ENCODE data around the gene PRELID1. TPM values are rescaled to one million over a fixed set of nuclear protein-coding genes. Genes with fewer than 3 reads are reported as not detected.

Gene PRELID1
- total and polyA plus RNA-seq, 2 donors (not counting 3 experiments of a cell fraction or from before 2014, with no cell fraction given) = 201 to 293 TPM

DNA sequence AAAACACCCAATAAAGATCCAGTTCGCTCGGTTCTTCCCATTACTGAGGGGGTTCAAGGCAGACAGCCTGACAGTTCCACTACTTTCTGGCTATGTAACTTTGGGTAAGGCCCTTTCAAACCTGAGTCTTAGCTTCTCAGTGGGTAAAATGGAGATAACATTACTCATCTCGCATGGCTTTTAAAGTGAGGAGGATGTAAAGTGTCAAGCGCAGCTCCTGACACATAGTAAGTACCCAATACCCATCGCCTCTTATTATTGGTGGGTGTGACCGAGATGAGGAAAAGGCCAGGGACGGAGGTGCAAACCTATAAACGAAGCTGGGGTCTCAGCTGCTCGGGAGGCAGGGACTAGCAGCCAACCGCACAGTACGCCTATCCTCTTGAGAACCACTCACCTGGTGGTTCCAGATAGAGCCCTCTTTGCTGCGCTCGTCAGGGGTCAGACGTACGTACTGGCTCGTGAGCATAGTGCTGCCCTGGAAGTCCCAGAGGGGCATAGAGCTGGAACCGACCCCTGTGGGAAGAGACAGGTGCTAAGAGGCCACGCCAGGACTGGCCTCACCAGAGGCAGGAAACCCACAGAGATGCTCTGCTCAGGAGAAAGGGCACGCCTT lies 47.3 kb downstream of the PRELID1 start:
- TSS peak; percentile 50 for BruUV-seq (replicated peaks)
- peak overlapping the region; percentile 89 for H3K9ac ChIP-seq (replicated peaks; ENCODE audit: extremely low read depth, insufficient read depth, low read length)
- DNase-seq (ENCODE audit: low read depth, low spot score) (no peak), FAIRE-seq (no peak)
- H3K4me3 ChIP-seq (replicated peaks in 1 of 3; ENCODE audit: insufficient read depth in 1 of 3, low read depth in 1 of 3, low read length in 3 of 3) = peak overlapping the region; percentile 29 to 95 (median 61)
- peaks cover 21% of the 10 kb centered on the region for H3K4me1 ChIP-seq (ENCODE audit: control insufficient read depth, extremely low read depth, insufficient read depth, low read length)
- CTCF ChIA-PET = interaction anchor here (0.9 to 3.3 kb wide), 10 partner anchors 11 to 239 kb away, joined by 3 to 16 read pairs (median 6); no protein-coding TSS in a partner anchor
- peaks cover 2 to 4% of the 10 kb centered on the region in 2 experiments for H3K36me3 ChIP-seq (ENCODE audit: control insufficient read depth in 2 of 2, extremely low read depth in 1 of 2, insufficient read depth in 2 of 2, low read length in 2 of 2)
- dilution Hi-C loops (cut with MboI; ENCODE audit: extremely low pct_ligation_motif_present, low sequenced_read_pairs) (no loop called here), intact Hi-C loops (cut with micrococcal nuclease) (loop anchor here (1.0 to 2.0 kb wide), 3 partner anchors 24 to 39 kb away; no protein-coding TSS in a partner anchor)
- H3K9me3 ChIP-seq (replicated peaks; ENCODE audit: control insufficient read depth, insufficient read depth, low read length) = no peaks in the 10 kb centered on the region
- no peaks in the 10 kb centered on the region for H3K9me1 ChIP-seq (replicated peaks; ENCODE audit: control insufficient read depth, extremely low read depth, insufficient read depth, low read length)
- peak overlapping the region; percentile 4 for H2AFZ ChIP-seq (ENCODE audit: low read depth, low read length)
- peak overlapping the region; percentile 77 for H3K27ac ChIP-seq (ENCODE audit: insufficient read depth, low read depth, low read length)
- no peaks in the 10 kb centered on the region for H3K27me3 ChIP-seq (ENCODE audit: control insufficient read depth in 2 of 2, insufficient read depth in 2 of 2, low read length in 2 of 2)
- H3K79me2 ChIP-seq (ENCODE audit: control insufficient read depth, insufficient read depth, low read length) = peaks cover 46% of the 10 kb centered on the region
- POLR2A ChIA-PET = interaction anchor here (1.6 to 2.1 kb wide), 2 partner anchors 11 to 41 kb away, joined by 4 to 6 read pairs; no protein-coding TSS in a partner anchor
- TF ChIP-seq JUN (IDR thresholded peaks at IDR 0.05; ENCODE audit: borderline replicate concordance, insufficient read depth, insufficient read length, low read depth) = no peak
- TF ChIP-seq GATA2 (IDR thresholded peaks at IDR 0.05; ENCODE audit: insufficient read depth, insufficient read length, low read depth, low read length) = no peak
- TF ChIP-seq POLR2AphosphoS5 (IDR thresholded peaks at IDR 0.05; ENCODE audit: insufficient read depth, low read depth, low read length) = no peak
- no peak for TF ChIP-seq EZH2 (IDR thresholded peaks at IDR 0.05; ENCODE audit: borderline replicate concordance, low read depth, low read length, severe bottlenecking)
- TF ChIP-seq, protein P1, sequence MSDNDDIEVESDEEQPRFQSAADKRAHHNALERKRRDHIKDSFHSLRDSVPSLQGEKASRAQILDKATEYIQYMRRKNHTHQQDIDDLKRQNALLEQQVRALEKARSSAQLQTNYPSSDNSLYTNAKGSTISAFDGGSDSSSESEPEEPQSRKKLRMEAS (IDR thresholded peaks at IDR 0.05; ENCODE audit: insufficient read depth, insufficient read length) = no peak
- TF ChIP-seq FOS (IDR thresholded peaks at IDR 0.05; ENCODE audit: borderline replicate concordance, insufficient read depth, low read length) = no peak
- TF ChIP-seq, protein P2, sequence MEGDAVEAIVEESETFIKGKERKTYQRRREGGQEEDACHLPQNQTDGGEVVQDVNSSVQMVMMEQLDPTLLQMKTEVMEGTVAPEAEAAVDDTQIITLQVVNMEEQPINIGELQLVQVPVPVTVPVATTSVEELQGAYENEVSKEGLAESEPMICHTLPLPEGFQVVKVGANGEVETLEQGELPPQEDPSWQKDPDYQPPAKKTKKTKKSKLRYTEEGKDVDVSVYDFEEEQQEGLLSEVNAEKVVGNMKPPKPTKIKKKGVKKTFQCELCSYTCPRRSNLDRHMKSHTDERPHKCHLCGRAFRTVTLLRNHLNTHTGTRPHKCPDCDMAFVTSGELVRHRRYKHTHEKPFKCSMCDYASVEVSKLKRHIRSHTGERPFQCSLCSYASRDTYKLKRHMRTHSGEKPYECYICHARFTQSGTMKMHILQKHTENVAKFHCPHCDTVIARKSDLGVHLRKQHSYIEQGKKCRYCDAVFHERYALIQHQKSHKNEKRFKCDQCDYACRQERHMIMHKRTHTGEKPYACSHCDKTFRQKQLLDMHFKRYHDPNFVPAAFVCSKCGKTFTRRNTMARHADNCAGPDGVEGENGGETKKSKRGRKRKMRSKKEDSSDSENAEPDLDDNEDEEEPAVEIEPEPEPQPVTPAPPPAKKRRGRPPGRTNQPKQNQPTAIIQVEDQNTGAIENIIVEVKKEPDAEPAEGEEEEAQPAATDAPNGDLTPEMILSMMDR (IDR thresholded peaks at IDR 0.05; ENCODE audit: extremely low read depth in 1 of 2, insufficient read depth in 1 of 2, low read depth in 1 of 2, low read length in 2 of 2) = no peak
- TF ChIP-seq POLR2A (IDR thresholded peaks at IDR 0.05; ENCODE audit: low read depth, low read length) = no peak
- TF ChIP-seq MYC (IDR thresholded peaks at IDR 0.05; ENCODE audit: low read depth, low read length) = no peak
- peak overlapping the region; percentile 85 for H3K4me2 ChIP-seq (ENCODE audit: insufficient read depth, low read length)
- H4K20me1 ChIP-seq (replicated peaks; ENCODE audit: control insufficient read depth, extremely low read depth, insufficient read depth, low read length) = no peaks in the 10 kb centered on the region
